Measurements from ENCODE around the gene TMEM151B. TPM values are rescaled to one million over a fixed set of nuclear protein-coding genes. Genes with fewer than 3 reads are reported as not detected.

Gene TMEM151B
- total RNA-seq, 1 donor from 2014 or later = 0.05 TPM

DNA sequence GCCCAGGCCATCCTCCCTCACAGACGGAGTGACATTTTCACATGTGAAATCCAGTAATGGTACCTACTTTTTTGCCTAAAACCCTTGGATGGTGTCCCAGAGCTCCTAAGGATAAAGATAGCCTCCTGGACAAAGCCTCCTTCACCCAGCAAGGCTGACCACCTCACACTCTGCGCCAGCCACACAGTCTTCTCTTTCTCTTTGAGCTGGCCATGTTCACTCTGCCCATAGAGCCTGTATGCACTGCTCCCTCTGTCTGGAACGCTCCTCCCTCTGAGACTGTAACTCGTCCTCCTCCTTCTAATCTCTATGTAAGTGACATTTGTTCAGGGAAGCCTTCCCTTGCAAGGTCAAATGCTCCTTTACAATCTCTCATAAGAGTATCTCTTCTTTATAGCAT lies 14.6 kb downstream of the TMEM151B start:
- H3K27ac Mint-ChIP-seq (ENCODE audit: unreplicated experiment) = no peak overlapping the region
- no peaks in the 10 kb centered on the region for H3K4me1 Mint-ChIP-seq (ENCODE audit: low read depth)
- no peaks in the 10 kb centered on the region for H3K9me3 Mint-ChIP-seq (ENCODE audit: low read depth)
- no peak for DNase-seq (ENCODE audit: low spot score)
- H3K4me3 Mint-ChIP-seq (ENCODE audit: unreplicated experiment) = no peak overlapping the region
- TF ChIP-seq, protein P1, sequence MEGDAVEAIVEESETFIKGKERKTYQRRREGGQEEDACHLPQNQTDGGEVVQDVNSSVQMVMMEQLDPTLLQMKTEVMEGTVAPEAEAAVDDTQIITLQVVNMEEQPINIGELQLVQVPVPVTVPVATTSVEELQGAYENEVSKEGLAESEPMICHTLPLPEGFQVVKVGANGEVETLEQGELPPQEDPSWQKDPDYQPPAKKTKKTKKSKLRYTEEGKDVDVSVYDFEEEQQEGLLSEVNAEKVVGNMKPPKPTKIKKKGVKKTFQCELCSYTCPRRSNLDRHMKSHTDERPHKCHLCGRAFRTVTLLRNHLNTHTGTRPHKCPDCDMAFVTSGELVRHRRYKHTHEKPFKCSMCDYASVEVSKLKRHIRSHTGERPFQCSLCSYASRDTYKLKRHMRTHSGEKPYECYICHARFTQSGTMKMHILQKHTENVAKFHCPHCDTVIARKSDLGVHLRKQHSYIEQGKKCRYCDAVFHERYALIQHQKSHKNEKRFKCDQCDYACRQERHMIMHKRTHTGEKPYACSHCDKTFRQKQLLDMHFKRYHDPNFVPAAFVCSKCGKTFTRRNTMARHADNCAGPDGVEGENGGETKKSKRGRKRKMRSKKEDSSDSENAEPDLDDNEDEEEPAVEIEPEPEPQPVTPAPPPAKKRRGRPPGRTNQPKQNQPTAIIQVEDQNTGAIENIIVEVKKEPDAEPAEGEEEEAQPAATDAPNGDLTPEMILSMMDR (IDR thresholded peaks at IDR 0.05) = no peak
- H3K27me3 Mint-ChIP-seq (ENCODE audit: low read depth) = peaks cover 66% of the 10 kb centered on the region
- H3K36me3 Mint-ChIP-seq (ENCODE audit: low read depth) = no peaks in the 10 kb centered on the region

DNA sequence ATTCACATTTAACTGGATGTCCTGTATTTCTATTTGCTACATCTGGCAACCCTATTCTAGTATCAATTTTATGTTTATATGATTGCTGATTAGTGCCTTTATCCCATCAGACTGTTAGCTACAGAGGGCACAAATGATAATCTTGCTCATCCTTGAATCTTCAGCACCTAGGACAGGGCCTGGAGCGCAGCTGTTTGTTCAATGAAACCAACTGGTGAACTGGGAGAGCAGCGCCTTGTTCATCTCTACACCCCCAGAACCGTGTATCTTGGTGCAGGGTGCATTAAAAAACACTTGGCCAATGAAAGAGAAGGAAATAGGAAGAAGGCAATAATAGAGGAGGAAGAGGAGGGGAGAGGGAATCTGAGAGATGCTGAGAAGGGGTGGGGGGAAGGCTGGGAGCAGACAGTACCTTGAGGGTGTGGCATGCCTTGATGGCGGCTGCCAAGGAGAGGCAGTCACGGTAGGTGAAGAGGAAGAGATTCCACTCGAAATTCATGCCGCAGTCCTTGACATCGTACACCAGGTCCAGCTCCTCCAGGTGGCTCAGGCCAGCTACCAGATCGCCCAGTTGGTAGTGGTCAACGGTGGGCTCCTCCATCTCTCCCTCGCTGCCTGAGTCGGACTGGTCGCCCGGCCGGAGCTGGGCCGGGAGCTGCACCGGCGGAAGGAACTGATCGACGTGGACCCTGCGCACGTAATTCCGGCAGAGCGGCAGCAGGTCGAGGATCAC lies 15.5 kb downstream of the TMEM151B start:
- H3K4me3 Mint-ChIP-seq (ENCODE audit: unreplicated experiment) = no peak overlapping the region
- H3K4me1 Mint-ChIP-seq (ENCODE audit: low read depth) = no peaks in the 10 kb centered on the region
- DNase-seq (ENCODE audit: low spot score) = no peak
- TF ChIP-seq, protein P1 (IDR thresholded peaks at IDR 0.05) = no peak
- no peaks in the 10 kb centered on the region for H3K9me3 Mint-ChIP-seq (ENCODE audit: low read depth)
- no peaks in the 10 kb centered on the region for H3K36me3 Mint-ChIP-seq (ENCODE audit: low read depth)
- H3K27ac Mint-ChIP-seq (ENCODE audit: unreplicated experiment) = no peak overlapping the region
- peaks cover 69% of the 10 kb centered on the region for H3K27me3 Mint-ChIP-seq (ENCODE audit: low read depth)

GRCh38 chr6:44286285-44286565 lies 16.0 kb downstream of the TMEM151B start:
- H3K27ac Mint-ChIP-seq (ENCODE audit: unreplicated experiment) = no peak overlapping the region
- no peaks in the 10 kb centered on the region for H3K4me1 Mint-ChIP-seq (ENCODE audit: low read depth)
- H3K4me3 Mint-ChIP-seq (ENCODE audit: unreplicated experiment) = no peak overlapping the region
- TF ChIP-seq, protein P1 (IDR thresholded peaks at IDR 0.05) = no peak
- no peak for DNase-seq (ENCODE audit: low spot score)
- H3K9me3 Mint-ChIP-seq (ENCODE audit: low read depth) = no peaks in the 10 kb centered on the region
- H3K27me3 Mint-ChIP-seq (ENCODE audit: low read depth) = peaks cover 70% of the 10 kb centered on the region
- no peaks in the 10 kb centered on the region for H3K36me3 Mint-ChIP-seq (ENCODE audit: low read depth)

DNA sequence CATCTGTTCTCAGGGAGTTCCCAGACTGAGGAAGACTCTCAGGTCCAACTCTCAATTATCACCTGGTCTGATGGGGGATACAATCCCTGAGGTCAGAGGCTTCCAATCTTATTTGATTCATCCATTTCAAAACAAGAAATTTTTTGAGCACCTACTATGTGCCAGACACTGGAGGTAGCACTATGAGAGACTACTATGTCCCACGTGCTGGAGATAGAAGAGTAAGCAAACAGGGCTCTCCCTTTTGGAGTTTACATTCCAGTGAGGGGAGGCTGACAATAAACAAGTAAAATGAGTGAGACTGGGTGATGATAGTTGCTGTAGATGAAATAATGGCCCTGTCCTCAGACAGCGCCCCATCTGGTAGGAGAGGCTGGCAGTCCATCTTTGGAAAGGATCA lies 16.5 kb downstream of the TMEM151B start:
- Mint-ChIP-seq H3K27me3 (ENCODE audit: low read depth) (peaks cover 75% of the 10 kb centered on the region), H3K27ac (ENCODE audit: unreplicated experiment) (no peak overlapping the region), H3K9me3 (ENCODE audit: low read depth) (no peaks in the 10 kb centered on the region), H3K4me3 (ENCODE audit: unreplicated experiment) (no peak overlapping the region), H3K4me1 (ENCODE audit: low read depth) (no peaks in the 10 kb centered on the region), H3K36me3 (ENCODE audit: low read depth) (no peaks in the 10 kb centered on the region)
- DNase-seq (ENCODE audit: low spot score) = no peak
- TF ChIP-seq, protein P1 (IDR thresholded peaks at IDR 0.05) = no peak

GRCh38 chr6:44289726-44290260 lies 19.5 kb downstream of the TMEM151B start:
- TF ChIP-seq, protein P1 (IDR thresholded peaks at IDR 0.05) = no peak
- no peak overlapping the region for H3K27ac Mint-ChIP-seq (ENCODE audit: unreplicated experiment)
- H3K27me3 Mint-ChIP-seq (ENCODE audit: low read depth) = peaks cover 68% of the 10 kb centered on the region
- no peaks in the 10 kb centered on the region for H3K9me3 Mint-ChIP-seq (ENCODE audit: low read depth)
- no peak overlapping the region for H3K4me3 Mint-ChIP-seq (ENCODE audit: unreplicated experiment)
- peaks cover 1% of the 10 kb centered on the region for H3K36me3 Mint-ChIP-seq (ENCODE audit: low read depth)
- H3K4me1 Mint-ChIP-seq (ENCODE audit: low read depth) = no peaks in the 10 kb centered on the region
- no peak for DNase-seq (ENCODE audit: low spot score)

Data from chondrocyte (in vitro differentiated cells).